Fibroblast of lung (primary cell): ENCODE results near the gene SYT9.

ENCODE experiments used
- EZH2 ChIP-seq: IDR thresholded peaks from 2 replicates; pipeline ENCODE4 v1.5.1; 2012; ENCODE audit warnings: low read length, control low read depth, mild to moderate bottlenecking; ENCODE audit errors: missing control alignments
- TF ChIP-seq, protein P1 (sequence below), 2 donors: IDR thresholded peaks in 1 of 2; conservative IDR thresholded peaks in 1 of 2; 1 replicate in 1 of 2; 2 replicates in 1 of 2; pipeline ENCODE4 v1.5.1; 2011 to 2012; ENCODE audit warnings: low read length in 2 of 2, control low read depth in 1 of 2, inconsistent platforms in 1 of 2, low read depth in 1 of 2, mild to moderate bottlenecking in 1 of 2

- no peak for TF ChIP-seq EZH2
- TF ChIP-seq, protein P1, sequence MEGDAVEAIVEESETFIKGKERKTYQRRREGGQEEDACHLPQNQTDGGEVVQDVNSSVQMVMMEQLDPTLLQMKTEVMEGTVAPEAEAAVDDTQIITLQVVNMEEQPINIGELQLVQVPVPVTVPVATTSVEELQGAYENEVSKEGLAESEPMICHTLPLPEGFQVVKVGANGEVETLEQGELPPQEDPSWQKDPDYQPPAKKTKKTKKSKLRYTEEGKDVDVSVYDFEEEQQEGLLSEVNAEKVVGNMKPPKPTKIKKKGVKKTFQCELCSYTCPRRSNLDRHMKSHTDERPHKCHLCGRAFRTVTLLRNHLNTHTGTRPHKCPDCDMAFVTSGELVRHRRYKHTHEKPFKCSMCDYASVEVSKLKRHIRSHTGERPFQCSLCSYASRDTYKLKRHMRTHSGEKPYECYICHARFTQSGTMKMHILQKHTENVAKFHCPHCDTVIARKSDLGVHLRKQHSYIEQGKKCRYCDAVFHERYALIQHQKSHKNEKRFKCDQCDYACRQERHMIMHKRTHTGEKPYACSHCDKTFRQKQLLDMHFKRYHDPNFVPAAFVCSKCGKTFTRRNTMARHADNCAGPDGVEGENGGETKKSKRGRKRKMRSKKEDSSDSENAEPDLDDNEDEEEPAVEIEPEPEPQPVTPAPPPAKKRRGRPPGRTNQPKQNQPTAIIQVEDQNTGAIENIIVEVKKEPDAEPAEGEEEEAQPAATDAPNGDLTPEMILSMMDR (conservative IDR thresholded peaks at IDR 0.05 in 1 of 2, IDR thresholded peaks at IDR 0.05 in 1 of 2; ENCODE audit: low read depth in 1 of 2, low read length in 2 of 2) = peak; percentile 4 to 54
Observed at GRCh38 chr11:7353100-7353499, 101.4 kb downstream of the SYT9 start.
